Neural cell (in vitro differentiated cells): ENCODE data around the gene KCTD21. TPM values are rescaled to one million over a fixed set of nuclear protein-coding genes. Genes with fewer than 3 reads are reported as not detected.

Experiments used
- H2AFZ ChIP-seq: fragments of 200-600, 300-800 bp; sonication (generic), shearing (Covaris generic); 2 replicates; pipeline ENCODE4 v1.6.0; 2014; ENCODE audit warnings: low read depth, mild to moderate bottlenecking, antibody characterized with exemption, low read length, moderate library complexity
- H3F3A ChIP-seq: fragments of 200-600 bp; shearing (Covaris generic); 2 replicates; pipeline ENCODE4 v1.6.1; 2016; ENCODE audit warnings: mild to moderate bottlenecking, moderate library complexity, mixed read lengths, antibody characterized with exemption, low read length; ENCODE audit not compliant: insufficient read depth, poor library complexity, severe bottlenecking
- H3K27ac ChIP-seq: fragments of 200-600, 300-800 bp; sonication (generic), shearing (Covaris generic); 2 replicates; pipeline ENCODE4 v1.5.1; 2014; ENCODE audit warnings: mild to moderate bottlenecking, low read length, moderate library complexity
- H3K27me3 ChIP-seq: fragments of 300-800, 200-600 bp; sonication (generic), shearing (Covaris generic); 2 replicates; pipeline ENCODE4 v1.6.0; 2014; ENCODE audit warnings: mild to moderate bottlenecking, low read depth, low read length, moderate library complexity; ENCODE audit not compliant: insufficient read depth
- H3K36me3 ChIP-seq: fragments of 300-800, 200-600 bp; sonication (generic), shearing (Covaris generic); 2 replicates; pipeline ENCODE4 v1.5.1; 2014; ENCODE audit warnings: mild to moderate bottlenecking, antibody characterized with exemption, low read length, moderate library complexity; ENCODE audit not compliant: insufficient read depth
- H3K4me2 ChIP-seq: fragments of 300-800, 200-600 bp; sonication (generic), shearing (Covaris generic); 2 replicates; pipeline ENCODE4 v1.6.0; 2014; ENCODE audit warnings: mild to moderate bottlenecking, low read length
- H3K4me3 ChIP-seq: fragments of 300-800, 200-600 bp; sonication (generic), shearing (Covaris generic); 2 replicates; pipeline ENCODE4 v1.5.1; 2014; ENCODE audit warnings: mild to moderate bottlenecking, low read length, moderate library complexity
- H3K79me2 ChIP-seq: fragments of 200-600 bp; shearing (Covaris generic); replicated peaks from 2 replicates; pipeline ENCODE4 v1.6.0; 2014; ENCODE audit warnings: mild to moderate bottlenecking, low read length, moderate library complexity; ENCODE audit not compliant: insufficient read depth
- H3K9ac ChIP-seq: fragments of 300-800, 200-600 bp; sonication (generic), shearing (Covaris generic); 2 replicates; pipeline ENCODE4 v1.6.1; 2016; ENCODE audit warnings: mild to moderate bottlenecking, low read length, mixed read lengths
- H3K9me2 ChIP-seq: fragments of 200-600 bp; shearing (Covaris generic); 2 replicates; pipeline ENCODE4 v1.6.1; 2016; ENCODE audit warnings: mild to moderate bottlenecking, low read length, mixed read lengths; ENCODE audit not compliant: insufficient read depth
- H3K9me3 ChIP-seq: fragments of 200-600, 300-800 bp; sonication (generic), shearing (Covaris generic); 2 replicates; pipeline ENCODE4 v1.6.1; 2016; ENCODE audit warnings: mild to moderate bottlenecking, mixed run types, low read length, moderate library complexity, mixed read lengths
- H4K20me1 ChIP-seq: fragments of 200-600 bp; shearing (Covaris generic); 2 replicates; pipeline ENCODE4 v1.6.1; 2016; ENCODE audit warnings: mild to moderate bottlenecking, mixed run types; ENCODE audit not compliant: insufficient read depth
- CTCF ChIP-seq: fragments of 450-650 bp; IDR thresholded peaks from 2 replicates; pipeline ENCODE4 v1.5.1; 2014; ENCODE audit warnings: antibody characterized with exemption, mild to moderate bottlenecking, moderate library complexity; ENCODE audit not compliant: poor library complexity, severe bottlenecking
- EP300 ChIP-seq: fragments of 450-650 bp; conservative IDR thresholded peaks from 2 replicates; pipeline ENCODE4 v1.6.1; 2014; ENCODE audit warnings: antibody characterized with exemption, mild to moderate bottlenecking, moderate library complexity; ENCODE audit not compliant: poor library complexity, severe bottlenecking
- EZH2 ChIP-seq: fragments of 200-600, 300-800 bp; shearing (Covaris generic), sonication (generic); IDR thresholded peaks from 2 replicates; pipeline ENCODE4 v1.6.1; 2014; ENCODE audit warnings: antibody characterized with exemption, low read length, borderline replicate concordance, mild to moderate bottlenecking; ENCODE audit not compliant: insufficient read depth, poor library complexity, severe bottlenecking
- MXI1 ChIP-seq: fragments of 450-650 bp; conservative IDR thresholded peaks from 2 replicates; pipeline ENCODE4 v1.6.1; 2014; ENCODE audit warnings: antibody characterized with exemption, mild to moderate bottlenecking; ENCODE audit not compliant: poor library complexity, severe bottlenecking
- POLR2AphosphoS5 ChIP-seq: IDR thresholded peaks from 2 replicates; pipeline ENCODE4 v1.6.1; 2012
- RAD21 ChIP-seq: fragments of 450-650 bp; conservative IDR thresholded peaks from 2 replicates; pipeline ENCODE4 v1.6.1; 2014; ENCODE audit warnings: antibody characterized with exemption, mild to moderate bottlenecking, moderate library complexity
- REST ChIP-seq: IDR thresholded peaks from 2 replicates; pipeline ENCODE4 v1.6.1; 2012; ENCODE audit warnings: borderline replicate concordance
- SMC3 ChIP-seq: fragments of 450-650 bp; conservative IDR thresholded peaks from 2 replicates; pipeline ENCODE4 v1.6.1; 2014; ENCODE audit warnings: antibody characterized with exemption, mild to moderate bottlenecking, moderate library complexity; ENCODE audit not compliant: poor library complexity
- TAF1 ChIP-seq: IDR thresholded peaks from 2 replicates; pipeline ENCODE4 v1.6.1; 2012; ENCODE audit warnings: low read depth
- polyA plus RNA-seq: library from polyadenylated mRNA; depleted of rRNA; stranded (reverse); fragments of >200 nt; gene quantifications from 2 replicates; pipeline ENCODE4 v1.2.3, GENCODE V29; 2014

KCTD21 gene
- polyA plus RNA-seq, 1 donor from 2014 or later, result 1.4 TPM

GRCh38 chr11:78156127-78156844, 32.1 kb downstream of the KCTD21 start:
- no peaks in the 10 kb centered on the region for H3K36me3 ChIP-seq
- no peak overlapping the region for H3K4me3 ChIP-seq
- no peak overlapping the region for H3K4me2 ChIP-seq
- no peaks in the 10 kb centered on the region for H3K27me3 ChIP-seq
- H3K9me2 ChIP-seq, result no peaks in the 10 kb centered on the region
- H3K79me2 ChIP-seq, result no peaks in the 10 kb centered on the region
- H3K9ac ChIP-seq, result no peak overlapping the region
- no peaks in the 10 kb centered on the region for H3F3A ChIP-seq
- H4K20me1 ChIP-seq, result no peaks in the 10 kb centered on the region
- H3K9me3 ChIP-seq, result no peaks in the 10 kb centered on the region
- no peak overlapping the region for H3K27ac ChIP-seq
- no peak overlapping the region for H2AFZ ChIP-seq
- no peak for TF ChIP-seq SMC3

GRCh38 chr11:78151804-78152203, 36.6 kb downstream of the KCTD21 start:
- no peak overlapping the region for H3K9ac ChIP-seq
- H3K9me3 ChIP-seq, result no peaks in the 10 kb centered on the region
- no peaks in the 10 kb centered on the region for H3K79me2 ChIP-seq
- H3K4me3 ChIP-seq, result no peak overlapping the region
- H3K27ac ChIP-seq, result no peak overlapping the region
- H2AFZ ChIP-seq, result no peak overlapping the region
- H3F3A ChIP-seq, result no peaks in the 10 kb centered on the region
- no peak for TF ChIP-seq REST
- TF ChIP-seq MXI1, result no peak
- TF ChIP-seq SMC3, result no peak
- TF ChIP-seq CTCF, result no peak
- no peak for TF ChIP-seq POLR2AphosphoS5
- no peak for TF ChIP-seq RAD21
- no peak for TF ChIP-seq EZH2
- TF ChIP-seq TAF1, result no peak
- no peak for TF ChIP-seq EP300
- no peaks in the 10 kb centered on the region for H3K36me3 ChIP-seq
- H3K4me2 ChIP-seq, result no peak overlapping the region
- H4K20me1 ChIP-seq, result no peaks in the 10 kb centered on the region
- no peaks in the 10 kb centered on the region for H3K9me2 ChIP-seq
- H3K27me3 ChIP-seq, result no peaks in the 10 kb centered on the region
